CD4-positive, alpha-beta T cell (primary cell): ENCODE data around the gene NOL12. TPM values are rescaled to one million over a fixed set of nuclear protein-coding genes. Genes with fewer than 3 reads are reported as not detected.

Source experiments
- ATAC-seq: fragments of 200-7000 bp; cut with Tn5 transposase; one replicate; pipeline ENCODE4 v1.10.0; 2022; ENCODE audit warnings: mild to moderate bottlenecking; ENCODE audit not compliant: poor library complexity
- CTCF ChIA-PET: fragments of 350-600 bp; sonication (Branson Sonifier 250); formaldehyde crosslinking; loops from one replicate; lab custom pipeline; 2021; ENCODE audit warnings: antibody characterized with exemption, inconsistent platforms; lab: Charles Lee
- POLR2A ChIA-PET: fragments of 350-600 bp; sonication (Branson Sonifier 250); formaldehyde crosslinking; loops from one replicate; lab custom pipeline; 2021; ENCODE audit warnings: antibody characterized with exemption, inconsistent platforms; lab: Charles Lee
- DNase-seq, 14 experiments: peaks; one replicate each; pipeline ENCODE4 v3.0.0-alpha.2; 2013 to 2020; ENCODE audit warnings: mixed read lengths in 2 of 14
- H3K27ac ChIP-seq, 2 donors: one replicate each; pipeline versions ENCODE4 v1.5.1 to v1.7.0; 2013; ENCODE audit warnings: low read length in 2 of 2, low read depth in 1 of 2, mild to moderate bottlenecking in 1 of 2
- H3K27me3 ChIP-seq, 2 experiments: 1 replicate in 1 of 2; 2 replicates in 1 of 2; pipeline versions ENCODE4 v1.6.1 to v1.7.0; 2013; ENCODE audit warnings: low read length in 2 of 2, control low read depth in 1 of 2, mild to moderate bottlenecking in 1 of 2, moderate library complexity in 1 of 2; ENCODE audit not compliant: insufficient read depth in 2 of 2, control insufficient read depth in 1 of 2
- H3K36me3 ChIP-seq: one replicate; pipeline ENCODE4 v1.6.1; 2013; ENCODE audit warnings: low read length, control low read depth; ENCODE audit not compliant: insufficient read depth
- H3K4me1 ChIP-seq: one replicate; pipeline ENCODE4 v1.6.1; 2013; ENCODE audit warnings: low read length, control low read depth; ENCODE audit not compliant: insufficient read depth
- H3K4me3 ChIP-seq: one replicate; pipeline ENCODE4 v1.5.1; 2013; ENCODE audit warnings: mild to moderate bottlenecking, low read length, moderate library complexity
- H3K9me3 ChIP-seq, 2 experiments: 1 replicate in 1 of 2; 2 replicates in 1 of 2; pipeline versions ENCODE4 v1.6.1 to v1.7.0; 2013; ENCODE audit warnings: low read length in 2 of 2, mild to moderate bottlenecking in 2 of 2, control low read depth in 1 of 2, moderate library complexity in 1 of 2; ENCODE audit not compliant: control insufficient read depth in 1 of 2, insufficient read depth in 1 of 2
- H3K27ac Mint-ChIP-seq: one replicate; pipeline ENCODE4 v1.8.0; 2020; ENCODE audit warnings: mixed read lengths
- H3K27me3 Mint-ChIP-seq: one replicate; pipeline ENCODE4 v1.8.0; 2021; ENCODE audit warnings: mixed read lengths
- H3K36me3 Mint-ChIP-seq: one replicate; pipeline ENCODE4 v1.8.0; 2021; ENCODE audit warnings: low read depth, mixed read lengths
- H3K4me1 Mint-ChIP-seq: one replicate; pipeline ENCODE4 v1.8.0; 2021; ENCODE audit warnings: low read depth, mixed read lengths
- H3K4me3 Mint-ChIP-seq: one replicate; pipeline ENCODE4 v1.8.0; 2020; ENCODE audit warnings: mild to moderate bottlenecking, mixed read lengths
- H3K9me3 Mint-ChIP-seq: one replicate; pipeline ENCODE4 v1.8.0; 2020; ENCODE audit warnings: mixed read lengths
- CTCF ChIP-seq: fragments of 200-600 bp; IDR thresholded peaks from one replicate; pipeline ENCODE4 v1.8.0; 2022; ENCODE audit warnings: antibody characterized with exemption, mild to moderate bottlenecking
- intact Hi-C, 2 experiments: fragments of 100-400 bp; cut with DNase I in 1 of 2; cut with micrococcal nuclease in 1 of 2; formaldehyde crosslinking; loops; one replicate each; pipeline versions ENCODE4 v1.15.1 to v1.9.0; 2023 to 2025; cut with DNase I, micrococcal nuclease
- total RNA-seq, 174 experiments: library from RNA in 2 of 174; stranded (reverse) in 2 of 174; gene quantifications; one replicate each; pipeline ENCODE4 v1.2.3 and lab custom pipeline; 2021 to 2026

Gene NOL12
- total RNA-seq, 2 experiments from 2014 or later: 24.3 to 26.2 TPM

- Mint-ChIP-seq H3K4me3 (no peak overlapping the region), H3K36me3 (peaks cover 1% of the 10 kb centered on the region), H3K4me1 (no peaks in the 10 kb centered on the region), H3K9me3 (no peaks in the 10 kb centered on the region), H3K27me3 (no peaks in the 10 kb centered on the region), H3K27ac (no peak overlapping the region)
- Histone ChIP-seq H3K4me3 (no peak overlapping the region), H3K27me3 (no peaks in the 10 kb centered on the region), H3K36me3 (no peaks in the 10 kb centered on the region), H3K4me1 (no peaks in the 10 kb centered on the region), H3K27ac (no peak overlapping the region), H3K9me3 (no peaks in the 10 kb centered on the region)
- DNase-seq (no peak), ATAC-seq (no peak)
- TF ChIP-seq CTCF: no peak
- POLR2A ChIA-PET: no interaction called here
- intact Hi-C loops: no loop called here
- CTCF ChIA-PET: interaction anchor here (0.6 kb wide), 1 partner anchor 17 kb away, joined by 3 read pairs; no protein-coding TSS in a partner anchor
Measured at GRCh38 chr22:37711490-37711889, 25.3 kb downstream of the NOL12 start.

- no peaks in the 10 kb centered on the region for H3K27me3 Mint-ChIP-seq
- POLR2A ChIA-PET: no interaction called here
- no peak for DNase-seq
Measured at GRCh38 chr22:37713761-37714160, 27.6 kb downstream of the NOL12 start.

DNA sequence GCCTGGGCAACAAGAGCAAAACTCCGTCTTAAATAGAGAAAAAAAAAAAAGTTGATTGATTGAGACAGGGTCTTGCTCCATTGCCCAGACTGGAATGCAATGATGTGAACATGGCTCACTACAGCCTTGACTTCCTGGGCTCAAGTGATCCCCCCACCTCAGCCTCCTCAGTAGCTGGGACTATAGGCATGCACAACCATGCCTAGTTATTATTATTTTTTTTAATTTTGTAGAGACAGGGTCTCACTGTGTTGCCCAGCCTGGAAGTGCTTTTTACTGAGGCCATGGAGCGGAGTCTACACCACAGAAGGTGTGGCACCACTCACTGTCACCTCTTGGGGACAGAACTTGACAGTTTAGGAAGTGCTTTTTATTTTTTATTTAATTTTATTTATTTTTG is 28.5 kb downstream of the NOL12 start:
- Histone ChIP-seq H3K27ac (no peak overlapping the region), H3K4me1 (no peaks in the 10 kb centered on the region), H3K4me3 (no peak overlapping the region), H3K36me3 (no peaks in the 10 kb centered on the region), H3K9me3 (no peaks in the 10 kb centered on the region), H3K27me3 (no peaks in the 10 kb centered on the region)
- intact Hi-C loops: no loop called here
- no peak overlapping the region for H3K4me3 Mint-ChIP-seq
- ATAC-seq: no peak
- no peak overlapping the region for H3K27ac Mint-ChIP-seq
- CTCF ChIA-PET: no interaction called here
- no peak for TF ChIP-seq CTCF
- H3K27me3 Mint-ChIP-seq: no peaks in the 10 kb centered on the region
- H3K4me1 Mint-ChIP-seq: no peaks in the 10 kb centered on the region
- H3K36me3 Mint-ChIP-seq: peaks cover 8% of the 10 kb centered on the region
- DNase-seq: no peak
- no peaks in the 10 kb centered on the region for H3K9me3 Mint-ChIP-seq
- POLR2A ChIA-PET: no interaction called here

More at GRCh38 chr22:37713761-37714160, 27.6 kb downstream of the NOL12 start:
- no peaks in the 10 kb centered on the region for H3K9me3 Mint-ChIP-seq
- intact Hi-C loops: no loop called here
- no peak overlapping the region for H3K27ac Mint-ChIP-seq
- no peak overlapping the region for H3K4me3 Mint-ChIP-seq
- no peak for TF ChIP-seq CTCF
- no peaks in the 10 kb centered on the region for H3K27me3 ChIP-seq
- H3K4me1 ChIP-seq: no peaks in the 10 kb centered on the region
- no peaks in the 10 kb centered on the region for H3K4me1 Mint-ChIP-seq
- CTCF ChIA-PET: no interaction called here
- no peak for ATAC-seq
- H3K36me3 ChIP-seq: no peaks in the 10 kb centered on the region
- no peak overlapping the region for H3K4me3 ChIP-seq
- H3K36me3 Mint-ChIP-seq: peaks cover 8% of the 10 kb centered on the region
- no peak overlapping the region for H3K27ac ChIP-seq
- H3K9me3 ChIP-seq: no peaks in the 10 kb centered on the region
